GM19438 (cell line): Measurements from ENCODE around the gene PSMG2.
"Not testable (repeated sequence)": the region's sequence is repeated elsewhere in the genome, so short reads cannot be mapped to it uniquely, and the experiment has no call there.

ENCODE experiments used
- ATAC-seq: cut with Tn5 transposase; IDR thresholded peaks from one replicate; pipeline ENCODE4 v1.9.1; 2021; ENCODE audit warnings: low read depth; ENCODE audit not compliant: unreplicated experiment

The PSMG2 gene

GRCh38 chr18:12756619-12757239, 53.9 kb downstream of the PSMG2 start:
- ATAC-seq, result not testable (repeated sequence)

- ATAC-seq, result not testable (repeated sequence)
Observed at GRCh38 chr18:12758566-12758965, 55.7 kb downstream of the PSMG2 start.

GRCh38 chr18:12765126-12765525, 62.3 kb downstream of the PSMG2 start:
- ATAC-seq, result no peak

- ATAC-seq, result no peak
Observed at GRCh38 chr18:12765586-12765985, 62.7 kb downstream of the PSMG2 start.

- ATAC-seq, result no peak
Observed at GRCh38 chr18:12766986-12767433, 64.2 kb downstream of the PSMG2 start.

- no peak for ATAC-seq
Observed at GRCh38 chr18:12767580-12768155, 64.8 kb downstream of the PSMG2 start.

- no peak for ATAC-seq
Observed at GRCh38 chr18:12768625-12769024, 65.8 kb downstream of the PSMG2 start.

GRCh38 chr18:12769136-12769535, 66.3 kb downstream of the PSMG2 start:
- ATAC-seq, result no peak

- ATAC-seq, result no peak
Observed at GRCh38 chr18:12769644-12770440, 67.0 kb downstream of the PSMG2 start.

GRCh38 chr18:12770469-12771219, 67.8 kb downstream of the PSMG2 start:
- ATAC-seq, result no peak

- ATAC-seq, result no peak
Observed at GRCh38 chr18:12772111-12772510, 69.3 kb downstream of the PSMG2 start.

GRCh38 chr18:12773369-12773768, 70.5 kb downstream of the PSMG2 start:
- no peak for ATAC-seq

GRCh38 chr18:12774982-12775381, 72.1 kb downstream of the PSMG2 start:
- ATAC-seq, result no peak
